Measurements from ENCODE around the gene STPG3. TPM values are rescaled to one million over a fixed set of nuclear protein-coding genes. Genes with fewer than 3 reads are reported as not detected.

STPG3 gene
- polyA plus RNA-seq, 1 experiment = not detected

- no peak for TF ChIP-seq CTCF (IDR thresholded peaks at IDR 0.05; ENCODE audit: insufficient read depth, low read depth, low read length)
- no peak for DNase-seq (ENCODE audit: low read depth)
- ChIA-PET POLR2A (no interaction called here), CTCF (interaction anchor here (0.9 to 1.2 kb wide), 4 partner anchors 12 to 20 kb away, joined by 3 read pairs; partner anchors contain the start of gene SLC34A3)
- no peaks in the 10 kb centered on the region for H3K27me3 ChIP-seq (ENCODE audit: control insufficient read depth, insufficient read depth, low read length)
- H3K4me3 ChIP-seq (ENCODE audit: low read depth, low read length) = no peak overlapping the region
- no peaks in the 10 kb centered on the region; the same call in none of the 2 replicates for H3K36me3 ChIP-seq (ENCODE audit: control insufficient read depth, insufficient read depth, low read length)
Measured at GRCh38 chr9:137216188-137216965, 34.7 kb upstream of the STPG3 start.

GRCh38 chr9:137217276-137218211, 33.5 kb upstream of the STPG3 start:
- Histone ChIP-seq H3K27me3 (ENCODE audit: control insufficient read depth, insufficient read depth, low read length) (no peaks in the 10 kb centered on the region), H3K4me3 (ENCODE audit: low read depth, low read length) (no peak overlapping the region), H3K36me3 (ENCODE audit: control insufficient read depth, insufficient read depth, low read length) (no peaks in the 10 kb centered on the region; the same call in none of the 2 replicates)
- CTCF ChIA-PET = interaction anchor here (0.9 kb wide), 1 partner anchor 13 kb away, joined by 3 read pairs; the partner anchor contains the start of gene SLC34A3
- TF ChIP-seq CTCF (IDR thresholded peaks at IDR 0.05; ENCODE audit: insufficient read depth, low read depth, low read length) = no peak
- no peak for DNase-seq (ENCODE audit: low read depth)
- POLR2A ChIA-PET = no interaction called here

GRCh38 chr9:137218212-137218753, 32.8 kb upstream of the STPG3 start:
- no peaks in the 10 kb centered on the region for H3K27me3 ChIP-seq (ENCODE audit: control insufficient read depth, insufficient read depth, low read length)
- ChIA-PET POLR2A (no interaction called here), CTCF (no interaction called here)
- no peak overlapping the region for H3K4me3 ChIP-seq (ENCODE audit: low read depth, low read length)
- DNase-seq (ENCODE audit: low read depth) = no peak
- no peak for TF ChIP-seq CTCF (IDR thresholded peaks at IDR 0.05; ENCODE audit: insufficient read depth, low read depth, low read length)
- H3K36me3 ChIP-seq (ENCODE audit: control insufficient read depth, insufficient read depth, low read length) = no peaks in the 10 kb centered on the region; the same call in none of the 2 replicates

GRCh38 chr9:137218754-137219271, 32.3 kb upstream of the STPG3 start:
- H3K27me3 ChIP-seq (ENCODE audit: control insufficient read depth, insufficient read depth, low read length) = no peaks in the 10 kb centered on the region
- H3K36me3 ChIP-seq (ENCODE audit: control insufficient read depth, insufficient read depth, low read length) = no peaks in the 10 kb centered on the region; the same call in none of the 2 replicates
- CTCF ChIA-PET = no interaction called here
- no peak for TF ChIP-seq CTCF (IDR thresholded peaks at IDR 0.05; ENCODE audit: insufficient read depth, low read depth, low read length)
- no peak overlapping the region for H3K4me3 ChIP-seq (ENCODE audit: low read depth, low read length)
- POLR2A ChIA-PET = no interaction called here
- no peak for DNase-seq (ENCODE audit: low read depth)

Measured in BJ (cell line).